Stimulated activated CD4-positive, alpha-beta T cell treated with anti-CD3 and anti-CD28 coated beads, Interleukin-4, amount 100 ng/mL, for 4 hours (primary cell): ENCODE results near the gene CP.
"Not testable (repeated sequence)": the region's sequence is repeated elsewhere in the genome, so short reads cannot be mapped to it uniquely, and the experiment has no call there.

Experiments used
- DNase-seq, 2 experiments: peaks; one replicate each; pipeline ENCODE4 v3.0.0-alpha.2; 2020

CP gene

DNA sequence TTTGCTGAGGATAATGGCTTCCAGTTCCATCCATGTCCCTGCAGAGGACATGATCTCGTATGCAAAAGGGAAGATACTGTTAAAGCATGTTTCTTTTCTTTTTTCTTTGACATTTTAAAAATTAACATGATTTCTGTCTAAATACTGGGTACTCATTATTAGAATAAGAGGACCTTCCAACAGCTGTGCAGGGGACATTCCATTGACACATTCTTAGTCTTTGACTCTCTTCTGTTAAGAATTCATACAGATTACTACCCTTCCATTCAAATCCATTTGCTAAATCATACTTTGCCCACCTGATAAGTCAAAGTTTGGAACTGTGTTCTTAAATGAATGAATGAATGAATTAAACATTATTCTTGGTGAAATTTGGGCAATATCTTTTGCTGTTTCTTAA is 5.1 kb upstream of the CP start:
- no peak for DNase-seq

DNA sequence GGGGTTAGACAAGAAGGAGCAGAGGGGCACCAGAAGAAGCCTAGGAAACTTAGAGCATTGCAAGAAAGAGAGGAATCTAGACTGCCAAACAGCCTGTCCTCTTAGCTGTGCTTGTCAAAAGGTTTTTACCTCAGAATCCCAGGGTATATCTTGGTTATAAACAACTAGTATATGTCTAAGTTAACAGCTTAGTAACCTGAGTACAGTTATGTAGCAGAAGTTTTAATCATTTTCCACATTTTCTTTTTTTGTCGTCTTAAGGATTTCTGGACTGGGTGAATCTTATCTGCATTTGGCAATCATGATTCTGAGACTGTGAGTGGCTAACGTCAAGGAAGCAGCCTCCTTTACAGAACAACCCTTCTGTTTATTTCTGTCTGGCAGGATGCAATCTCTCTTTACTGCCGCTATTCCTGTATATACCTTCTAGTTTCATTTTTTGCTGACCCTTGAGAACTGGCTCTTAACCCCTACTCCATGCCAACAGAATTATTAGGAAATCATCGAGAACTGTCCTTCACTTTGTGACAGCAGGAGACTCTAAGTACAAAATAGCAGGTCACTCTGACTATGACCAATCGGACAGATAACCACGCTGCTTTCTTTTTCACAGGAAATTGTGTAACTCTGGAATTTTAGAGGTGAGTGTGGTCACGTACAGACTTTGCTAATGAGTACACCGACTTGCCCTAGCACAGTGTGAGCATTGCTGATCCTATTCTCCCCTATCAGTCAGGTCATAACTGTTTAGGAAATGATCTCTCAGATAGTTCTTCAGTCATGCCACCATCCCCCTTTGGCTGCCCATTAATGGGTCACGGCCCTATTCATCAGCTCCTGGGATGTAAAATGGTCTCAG is 3.3 kb upstream of the CP start:
- DNase-seq, result no peak

DNA sequence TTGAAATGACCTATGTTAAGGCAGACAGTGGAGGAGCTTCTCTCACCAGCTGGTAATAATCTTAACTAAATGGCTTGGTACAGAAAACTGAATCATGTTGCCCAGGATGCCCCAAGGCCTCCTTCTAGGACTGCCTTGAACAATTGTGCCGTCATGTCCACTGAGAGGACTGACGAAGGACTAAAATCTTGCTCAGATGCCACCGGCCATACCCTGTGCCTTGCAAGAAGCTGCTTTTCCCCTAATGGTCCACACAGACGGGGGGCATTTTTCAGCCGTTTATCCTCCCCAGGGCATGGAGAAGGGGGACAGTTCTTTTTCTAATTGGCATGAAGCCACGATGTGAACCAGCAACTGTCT is 1.8 kb upstream of the CP start:
- DNase-seq, result no peak

DNA sequence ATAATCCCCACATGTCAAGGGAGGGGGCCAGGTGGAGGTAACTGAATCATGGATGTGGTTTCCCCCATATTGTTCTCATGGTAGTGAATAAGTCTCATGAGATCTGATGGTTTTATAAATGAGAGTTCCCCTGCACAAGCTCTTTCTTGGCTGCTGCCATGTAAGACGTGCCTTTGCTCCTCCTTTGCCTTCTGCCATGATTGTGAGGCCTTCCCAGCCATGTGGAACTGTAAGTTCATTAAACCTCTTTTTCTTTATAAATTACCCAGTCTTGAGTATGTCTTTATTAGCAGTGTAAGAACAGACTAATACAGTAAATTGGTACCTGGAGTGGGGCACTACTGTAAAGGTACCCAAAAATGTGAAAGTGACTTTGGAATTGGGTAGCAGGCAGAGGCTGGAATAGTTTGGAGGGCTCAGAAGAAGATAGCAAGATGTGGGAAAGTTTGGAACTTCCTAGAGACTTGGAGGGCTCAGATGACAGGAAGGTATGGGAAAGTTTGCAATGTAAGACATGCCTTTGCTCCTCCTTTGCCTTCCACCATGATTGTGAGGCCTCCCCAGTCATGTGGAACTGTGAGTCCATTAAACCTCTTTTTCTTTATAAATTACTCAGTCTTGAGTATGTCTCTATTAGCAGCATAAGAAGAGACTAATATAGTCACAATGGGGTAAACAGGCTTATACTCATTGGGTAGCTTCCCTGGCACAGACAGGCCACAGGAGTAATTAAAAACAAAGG is 2.1 kb downstream of the CP start:
- not testable (repeated sequence) for DNase-seq

DNA sequence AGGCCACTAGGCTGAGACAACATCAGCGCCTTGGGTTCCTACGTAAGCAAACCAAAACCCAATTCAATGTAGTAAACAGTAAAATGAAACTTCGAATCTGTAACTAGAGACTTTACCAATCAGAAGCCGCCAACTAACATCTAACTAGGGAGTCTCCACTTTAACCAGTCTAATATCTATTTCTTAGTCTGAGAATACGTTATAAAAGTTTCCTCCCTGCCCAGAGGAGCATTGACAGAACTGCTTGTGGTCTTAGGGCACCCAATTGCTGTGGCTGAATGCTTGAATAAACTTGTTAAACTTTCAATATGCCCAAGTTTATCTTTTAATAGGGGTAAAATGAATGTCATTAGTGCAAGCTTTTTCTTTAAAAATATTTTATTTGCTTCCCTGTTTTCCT is 4.3 kb downstream of the CP start:
- DNase-seq, result no peak

DNA sequence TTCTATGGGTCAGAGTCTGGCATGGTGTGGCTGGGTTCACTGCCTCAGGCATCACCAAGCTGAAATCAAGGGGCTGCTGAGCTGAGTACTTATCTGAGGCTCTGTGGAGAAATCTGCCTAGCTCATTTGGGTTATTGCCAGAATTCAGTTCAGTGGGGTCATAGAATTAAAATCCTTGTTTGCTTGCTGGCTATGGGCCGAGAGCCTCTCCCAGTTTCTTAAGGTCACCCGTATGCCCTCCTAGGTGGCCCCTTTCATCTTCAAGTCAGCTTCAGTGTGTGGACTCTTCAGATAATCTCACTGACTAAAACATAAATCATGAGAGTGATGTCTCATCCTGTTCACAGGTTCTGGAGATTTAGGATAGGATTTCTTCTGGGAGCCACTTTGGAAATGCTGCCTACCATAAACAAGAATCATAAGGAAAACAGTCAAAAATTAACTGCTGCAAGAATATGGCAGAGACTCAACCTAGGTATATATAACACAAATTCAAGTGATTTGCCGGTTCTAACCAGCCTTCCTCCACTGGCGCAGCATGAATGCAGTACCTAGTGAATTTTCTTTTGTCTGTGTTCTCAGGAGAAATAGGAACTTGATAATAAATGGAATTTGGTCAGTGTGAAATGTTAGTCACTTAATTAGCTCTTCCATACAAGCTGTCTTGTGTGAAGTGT is 5.3 kb downstream of the CP start:
- DNase-seq, result no peak

DNA sequence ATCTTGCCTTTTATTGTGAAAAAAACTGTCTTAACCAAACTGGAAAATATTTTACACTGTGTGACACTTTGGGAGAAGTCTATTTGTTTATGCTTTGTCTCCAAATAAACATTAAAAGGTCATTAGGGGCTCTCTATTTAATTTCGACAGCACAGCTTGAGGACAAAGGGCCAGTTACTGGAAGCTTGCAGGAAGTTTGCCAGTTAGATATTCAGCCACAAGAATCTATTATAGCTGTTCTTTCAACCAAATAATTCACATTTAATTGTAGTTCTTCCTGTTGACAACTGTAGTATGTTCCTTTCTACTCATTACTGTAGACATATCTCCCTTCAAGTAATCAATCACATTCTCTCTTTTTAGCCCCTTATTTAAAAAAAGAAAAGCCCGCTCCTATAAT is 6.1 kb downstream of the CP start:
- DNase-seq, result no peak

DNA sequence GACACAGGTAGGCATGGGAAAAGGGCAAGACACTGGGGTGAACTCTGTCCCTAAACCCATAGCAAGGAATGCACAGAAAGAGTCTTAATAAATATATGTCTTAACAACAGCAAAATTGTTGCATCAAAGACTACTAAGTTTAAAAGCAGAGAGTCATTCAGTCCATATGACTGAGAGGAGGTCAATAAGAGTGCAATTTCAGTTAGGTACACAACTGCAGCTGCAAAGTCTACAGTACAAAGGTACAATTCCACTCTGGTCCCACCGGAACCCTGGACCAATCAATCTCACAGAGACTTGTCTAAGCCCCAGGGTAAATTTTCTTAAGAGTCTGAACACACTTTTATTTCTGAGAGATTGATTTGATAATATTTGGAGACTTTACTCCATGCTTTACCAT is 6.9 kb downstream of the CP start:
- DNase-seq, result no peak

DNA sequence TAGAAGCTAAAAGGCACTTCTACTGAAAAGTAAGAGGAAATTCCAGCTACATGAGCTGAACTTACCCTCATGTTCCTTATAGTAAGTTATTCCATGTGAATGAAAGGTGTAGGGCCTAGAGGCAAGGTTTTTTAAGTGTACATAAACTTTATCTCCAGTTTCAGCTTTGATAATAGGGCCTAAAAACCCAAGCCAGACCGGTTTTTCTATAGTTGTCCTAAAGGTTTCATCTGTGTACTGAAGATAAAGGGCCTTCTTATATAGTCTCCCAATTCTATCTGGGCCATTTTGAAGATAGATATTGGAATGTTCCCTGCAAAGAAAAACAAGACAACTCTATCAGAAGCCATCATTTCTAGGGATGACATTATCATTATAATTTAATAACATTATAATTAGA is 9.2 kb downstream of the CP start:
- DNase-seq, result no peak

DNA sequence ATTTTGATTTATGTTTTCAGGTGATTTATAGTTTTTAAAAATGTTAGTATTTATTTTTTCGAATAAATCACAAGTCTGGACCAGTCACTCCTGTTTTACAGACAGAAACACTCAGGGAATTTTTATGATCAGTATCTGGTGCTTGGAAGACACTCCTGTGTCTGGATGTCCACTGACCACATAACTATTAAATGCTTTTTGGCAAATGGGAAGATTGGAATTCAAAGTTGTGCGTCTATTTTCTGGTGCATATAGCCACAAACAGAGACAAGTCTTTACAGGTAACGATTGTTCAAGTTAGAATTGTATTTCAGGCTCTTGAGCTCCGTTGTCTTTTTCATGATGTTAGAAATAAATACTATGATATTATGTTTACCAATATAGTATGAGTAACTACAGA is 12.2 kb downstream of the CP start:
- no peak for DNase-seq

DNA sequence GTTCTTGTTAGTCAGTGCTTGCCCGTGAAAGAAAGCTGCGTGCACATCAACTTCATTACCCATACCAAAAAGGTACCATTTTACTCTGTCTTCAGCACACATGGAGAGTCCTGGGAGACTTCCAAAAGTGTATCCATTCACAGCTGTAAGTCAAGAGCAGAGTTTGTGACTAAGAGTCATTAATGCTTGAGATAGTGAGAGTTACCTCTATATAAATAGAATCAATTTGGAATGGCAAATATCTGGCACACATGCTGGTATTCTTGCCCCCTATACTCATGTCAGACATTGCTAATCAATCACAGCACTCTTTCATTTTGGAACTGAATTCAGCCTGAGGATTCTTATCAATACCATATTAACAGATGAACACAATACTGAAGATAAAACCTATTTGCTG is 14.2 kb downstream of the CP start:
- DNase-seq, result no peak

DNA sequence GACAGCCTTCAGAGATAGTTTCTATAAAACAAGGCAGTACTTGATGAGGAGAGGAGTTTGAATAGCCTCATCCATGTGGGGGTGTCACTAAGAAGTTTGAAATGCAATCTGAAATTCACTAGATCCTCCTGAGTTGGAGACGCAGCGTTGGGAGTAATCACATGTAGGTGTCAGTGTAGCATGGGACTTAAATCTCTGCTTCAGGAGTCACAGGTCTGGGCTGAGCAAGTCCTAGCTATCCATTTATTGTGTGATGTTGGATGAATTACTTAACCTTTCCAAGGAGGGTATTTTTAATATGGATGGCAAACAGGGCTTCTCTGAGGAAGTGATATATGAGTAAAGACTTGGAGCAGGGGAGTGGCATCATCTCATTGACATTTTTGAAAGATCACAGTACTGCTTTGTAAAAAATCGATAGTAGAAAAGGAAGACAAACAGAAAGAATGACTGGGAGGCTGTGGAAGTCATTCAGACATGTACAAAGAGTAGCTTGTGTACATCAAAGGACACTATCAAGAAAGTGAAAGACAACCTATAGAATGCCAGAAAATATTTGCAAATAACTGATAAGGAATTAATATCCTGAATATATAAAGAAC is 17.1 kb downstream of the CP start:
- DNase-seq, result no peak

DNA sequence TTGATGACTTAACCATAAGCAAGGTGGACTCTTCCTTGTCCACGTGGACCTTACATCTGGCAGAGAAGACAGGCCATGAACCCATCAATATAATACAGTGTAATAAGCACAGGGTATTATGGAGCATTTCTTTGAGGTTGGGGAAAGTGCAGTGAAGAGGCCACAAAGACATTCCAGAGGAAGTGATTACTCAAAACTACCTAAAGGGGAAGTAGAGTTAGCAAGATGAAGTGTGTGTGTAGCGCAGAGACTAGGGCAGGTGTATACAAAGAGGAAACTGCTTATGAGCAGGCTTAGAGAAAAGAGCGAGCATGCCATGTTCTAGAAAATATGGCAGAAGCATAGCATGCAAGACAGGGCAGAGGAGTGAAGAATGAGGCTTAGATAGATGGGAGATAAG is 17.9 kb downstream of the CP start:
- no peak for DNase-seq

DNA sequence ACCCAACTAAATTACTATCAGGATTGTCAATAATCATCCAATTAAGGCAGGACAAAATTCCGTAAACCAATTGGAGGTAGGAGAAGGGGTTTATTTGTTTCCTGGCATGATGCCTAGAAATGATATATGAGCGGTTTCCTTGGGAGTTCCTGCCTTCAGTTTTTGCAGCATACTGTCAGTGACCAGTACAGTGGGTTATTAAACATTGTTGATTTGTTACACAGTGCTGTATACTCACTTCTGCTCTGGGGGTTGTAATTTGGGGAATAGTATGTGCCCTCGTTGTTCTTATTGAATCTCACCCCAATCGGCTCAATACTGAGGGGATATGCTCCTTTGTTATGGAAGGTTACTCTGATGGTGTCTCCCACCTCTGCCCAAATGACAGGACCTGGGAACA is 22.2 kb downstream of the CP start:
- DNase-seq, result no peak

DNA sequence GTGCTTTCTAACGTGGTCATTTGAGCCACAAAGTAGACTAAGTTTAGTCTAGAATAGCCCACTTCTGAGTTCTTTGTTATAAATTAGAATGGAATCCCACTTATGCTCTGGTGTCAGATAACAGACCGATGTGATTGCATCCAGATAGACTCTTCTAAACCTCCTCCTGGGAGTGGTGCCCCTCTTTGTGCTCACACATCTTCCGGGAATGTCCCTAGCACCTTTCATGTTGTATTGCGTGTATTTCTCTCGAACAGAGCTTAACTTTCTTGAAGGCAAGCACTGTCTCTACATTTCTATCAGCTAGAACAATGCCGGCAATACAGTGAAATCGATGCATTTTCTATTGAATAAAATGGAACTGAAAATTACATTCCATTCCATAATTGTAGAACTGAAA is 23.0 kb downstream of the CP start:
- DNase-seq, result no peak

DNA sequence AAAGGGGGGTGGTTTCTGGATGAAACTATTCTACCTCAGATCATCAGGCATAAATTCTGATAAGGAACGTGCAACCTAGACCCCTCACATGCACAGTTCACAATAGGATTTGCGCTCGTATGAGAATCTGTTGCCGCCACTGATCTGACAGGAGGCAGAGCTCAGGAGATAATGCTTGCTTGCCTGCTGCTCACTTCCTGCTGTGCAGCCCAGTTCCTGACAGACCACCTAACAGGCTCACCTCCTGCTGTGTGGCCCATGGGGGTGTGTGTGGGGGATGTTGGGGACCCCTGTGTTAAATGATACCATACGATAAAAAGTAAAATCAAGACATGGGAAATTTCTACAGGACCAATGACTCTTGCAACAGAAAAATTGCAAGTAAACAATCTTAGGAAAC is 24.0 kb downstream of the CP start:
- DNase-seq, result no peak

DNA sequence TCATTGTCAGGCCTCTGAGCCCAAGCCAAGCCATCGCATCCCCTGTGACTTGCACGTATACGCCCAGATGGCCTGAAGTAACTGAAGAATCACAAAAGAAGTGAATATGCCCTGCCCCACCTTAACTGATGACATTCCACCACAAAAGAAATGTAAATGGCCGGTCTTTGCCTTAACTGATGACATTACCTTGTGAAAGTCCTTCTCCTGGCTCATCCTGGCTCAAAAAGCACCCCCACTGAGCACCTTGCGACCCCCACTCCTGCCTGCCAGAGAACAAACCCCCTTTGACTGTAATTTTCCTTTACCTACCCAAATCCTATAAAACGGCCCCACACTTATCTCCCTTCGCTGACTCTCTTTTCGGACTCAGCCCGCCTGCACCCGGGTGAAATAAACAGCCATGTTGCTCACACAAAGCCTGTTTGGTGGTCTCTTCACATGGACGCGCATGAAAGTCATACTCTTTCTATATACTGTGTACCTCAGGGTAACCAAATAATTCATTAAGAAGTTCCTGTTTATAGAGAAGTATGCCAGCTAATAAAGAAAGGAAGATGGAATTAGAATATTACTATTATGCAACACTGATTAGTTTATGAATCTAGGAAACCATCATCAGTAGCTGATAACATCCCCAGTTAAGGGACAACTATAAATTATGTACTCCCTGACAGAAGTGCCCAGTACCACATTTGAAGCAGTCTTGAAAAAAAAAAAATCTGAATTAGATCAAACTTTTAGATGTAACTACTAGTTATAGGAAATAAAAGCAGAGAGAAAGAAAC is 24.6 kb downstream of the CP start:
- not testable (repeated sequence) for DNase-seq

DNA sequence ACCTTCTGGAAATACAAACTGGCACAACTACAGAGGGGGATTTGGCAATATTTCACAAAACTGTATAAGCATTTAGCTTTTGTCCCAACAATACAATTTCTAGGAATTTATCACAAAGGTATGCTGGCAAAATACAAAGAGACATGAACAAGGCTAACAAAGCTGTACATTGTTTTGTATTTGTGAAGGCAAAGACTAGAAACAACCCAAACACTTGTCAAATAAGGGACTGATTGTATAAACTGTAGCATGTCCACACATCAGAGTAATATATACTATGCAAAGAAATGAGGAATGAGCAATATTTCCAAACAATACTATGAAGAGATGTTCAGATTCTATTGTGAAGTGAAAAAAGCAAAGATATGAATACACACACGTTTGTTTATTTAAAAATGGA is 26.4 kb downstream of the CP start:
- DNase-seq, result no peak

DNA sequence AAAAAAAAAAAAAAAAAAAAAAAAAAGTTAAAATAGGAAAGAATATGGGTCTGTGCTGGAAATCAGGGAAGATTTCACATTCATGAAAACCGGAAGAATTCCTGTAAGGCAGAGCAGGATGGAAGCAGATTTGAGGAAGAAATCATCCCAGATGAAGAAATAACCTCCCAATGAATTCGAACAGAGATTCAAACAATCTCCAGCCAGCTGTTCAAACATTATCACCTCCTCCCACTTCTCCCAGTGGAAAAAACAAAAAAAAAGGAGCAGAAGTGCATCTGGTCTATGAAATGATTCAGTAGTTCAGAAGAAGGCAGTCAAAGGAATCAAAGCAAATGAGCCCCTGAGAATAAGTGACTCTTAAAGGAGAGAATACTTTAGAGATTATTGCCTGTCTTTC is 33.1 kb downstream of the CP start:
- DNase-seq, result no peak

DNA sequence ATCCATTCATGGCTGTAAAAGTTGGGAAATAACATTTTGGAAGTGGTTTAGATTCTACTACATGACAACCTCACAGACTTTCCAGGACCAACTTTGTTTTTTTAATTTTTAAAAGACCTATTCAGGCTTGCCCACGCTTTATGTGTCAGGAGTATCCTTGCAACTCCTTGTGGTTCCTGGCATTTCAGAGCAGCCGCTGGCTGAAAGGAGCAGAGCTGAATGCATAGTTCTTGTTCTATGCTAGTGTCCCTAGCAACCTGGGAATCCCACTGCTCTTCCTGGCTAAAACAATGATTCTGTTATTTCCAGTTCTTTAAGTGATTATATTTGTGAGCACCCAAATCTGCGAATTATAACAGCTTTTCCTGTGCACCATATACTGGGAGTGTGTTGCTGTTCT is 34.9 kb downstream of the CP start:
- DNase-seq, result no peak

DNA sequence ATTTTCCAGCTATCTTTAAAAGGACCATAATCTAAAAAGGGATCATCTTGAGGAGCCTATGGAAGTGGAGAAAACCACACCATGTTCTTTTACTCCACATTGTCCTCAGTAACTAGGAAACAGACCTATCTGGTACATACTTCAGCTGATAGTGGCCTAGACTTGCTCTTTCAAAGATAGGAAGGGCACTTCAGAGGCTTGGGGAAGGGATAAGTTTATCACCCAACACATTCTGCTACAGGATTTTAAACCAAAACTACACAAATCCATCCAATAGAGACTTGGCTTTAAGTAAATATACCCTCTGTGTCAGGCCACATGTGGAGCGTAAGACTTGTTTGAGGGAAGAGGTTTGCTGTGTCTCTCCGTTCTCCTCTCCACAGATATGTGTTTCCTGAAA is 35.4 kb downstream of the CP start:
- DNase-seq, result no peak

DNA sequence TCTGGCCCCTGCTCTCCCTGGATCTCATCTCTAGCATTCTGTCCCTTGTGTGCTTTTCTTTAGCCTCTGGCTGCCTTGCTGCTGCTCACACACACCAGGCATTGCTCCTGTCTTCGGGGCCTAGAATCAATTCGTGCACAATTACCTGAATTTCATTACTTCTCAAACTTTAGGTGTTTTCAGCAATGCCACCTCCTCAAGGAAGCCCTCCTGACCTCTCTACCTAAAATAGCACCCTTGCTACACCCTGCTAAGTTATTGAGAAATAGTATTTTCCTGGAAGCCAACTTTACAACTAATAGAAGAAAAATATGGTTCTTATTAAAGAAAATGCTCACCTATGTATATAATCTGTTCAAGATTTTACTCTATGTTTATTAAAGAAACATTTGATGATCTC is 40.4 kb downstream of the CP start:
- DNase-seq, result no peak

DNA sequence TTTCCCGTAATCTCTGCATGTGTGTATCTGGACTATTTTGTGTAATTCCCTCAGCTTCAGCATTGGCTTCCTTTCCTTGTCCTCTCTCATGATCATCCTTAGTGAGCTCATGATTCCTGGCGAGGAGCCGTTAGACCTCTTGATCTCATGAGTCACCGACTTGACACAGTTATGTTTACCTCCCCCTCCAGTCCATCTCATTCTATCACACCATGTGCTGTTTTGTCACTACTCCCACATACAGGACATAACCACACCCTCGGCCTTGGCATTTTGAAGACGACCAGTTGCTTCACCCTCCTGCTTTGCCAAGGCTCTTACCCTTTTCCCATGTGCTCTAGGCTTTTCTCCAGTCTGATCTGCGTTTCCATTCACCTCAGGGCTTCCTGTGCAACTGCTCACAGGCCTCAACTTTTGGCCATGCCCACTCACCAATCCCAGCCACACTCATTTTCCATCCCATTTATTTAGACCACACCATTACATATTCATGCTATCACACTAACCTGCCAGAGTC is 41.5 kb downstream of the CP start:
- DNase-seq, result no peak
